Endodermal cell (in vitro differentiated cells): ENCODE data around the gene FADS2. TPM values are rescaled to one million over a fixed set of nuclear protein-coding genes. Genes with fewer than 3 reads are reported as not detected.

Experiments used
- DNase-seq: peaks from one replicate; pipeline ENCODE4 v3.0.0-alpha.2; 2017
- H3K27ac ChIP-seq: 2 replicates; pipeline ENCODE4 v1.5.1; 2013; ENCODE audit warnings: mild to moderate bottlenecking, low read depth, low read length, moderate library complexity
- H3K27me3 ChIP-seq: 2 replicates; pipeline ENCODE4 v1.6.1; 2013; ENCODE audit warnings: mild to moderate bottlenecking, low read length, moderate library complexity; ENCODE audit not compliant: insufficient read depth, control insufficient read depth, poor library complexity, severe bottlenecking
- H3K36me3 ChIP-seq: 2 replicates; pipeline ENCODE4 v1.7.0; 2013; ENCODE audit warnings: mild to moderate bottlenecking, low read length, moderate library complexity; ENCODE audit not compliant: control insufficient read depth, insufficient read depth
- H3K4me1 ChIP-seq: one replicate; pipeline ENCODE4 v1.7.0; 2013; ENCODE audit warnings: low read length; ENCODE audit not compliant: control insufficient read depth, insufficient read depth
- H3K4me3 ChIP-seq: 2 replicates; pipeline ENCODE4 v1.5.1; 2013; ENCODE audit warnings: mild to moderate bottlenecking, low read length, moderate library complexity
- H3K9ac ChIP-seq: 2 replicates; pipeline ENCODE4 v1.6.1; 2013; ENCODE audit warnings: mild to moderate bottlenecking, low read length, moderate library complexity; ENCODE audit not compliant: poor library complexity, severe bottlenecking; ENCODE audit errors: extremely low read depth
- H3K9me3 ChIP-seq: 2 replicates; pipeline ENCODE4 v1.6.1; 2013; ENCODE audit warnings: mild to moderate bottlenecking, low read length, moderate library complexity; ENCODE audit not compliant: control insufficient read depth
- H3K27ac Mint-ChIP-seq: 2 replicates; pipeline ENCODE4 v1.8.0; 2020; ENCODE audit warnings: mixed read lengths
- H3K27me3 Mint-ChIP-seq: 2 replicates; pipeline ENCODE4 v1.8.0; 2021; ENCODE audit warnings: mild to moderate bottlenecking, mixed read lengths; ENCODE audit not compliant: insufficient read depth
- H3K36me3 Mint-ChIP-seq: 2 replicates; pipeline ENCODE4 v1.8.0; 2020; ENCODE audit warnings: low read depth, mixed read lengths
- H3K4me1 Mint-ChIP-seq: 2 replicates; pipeline ENCODE4 v1.8.0; 2020; ENCODE audit warnings: mixed read lengths
- H3K4me3 Mint-ChIP-seq: 2 replicates; pipeline ENCODE4 v1.8.0; 2020; ENCODE audit warnings: mild to moderate bottlenecking, moderate library complexity, mixed read lengths
- H3K9me3 Mint-ChIP-seq: 2 replicates; pipeline ENCODE4 v1.8.0; 2020; ENCODE audit warnings: mild to moderate bottlenecking, mixed read lengths
- WGBS, 2 experiments: methylation state at CpG; one replicate each; pipeline versions ENCODE4 v1.1.5 to v1.1.7; 2013; ENCODE audit warnings: missing lambda C conversion rate in 2 of 2, mixed read lengths in 1 of 2; ENCODE audit not compliant: insufficient coverage in 1 of 2, insufficient read length in 1 of 2; 5-methylcytosine and 5-hydroxymethylcytosine counted together
- total RNA-seq, 2 donors: library from RNA; stranded (reverse); fragmentation: NEBNext Ultra II Directional in 1 of 2; extraction: Animal tissue kit (Norgen Biotek cat#: 25700) in 1 of 2; gene quantifications; 2 replicates in 1 of 2; 3 replicates in 1 of 2; pipeline ENCODE4 v1.2.1, GENCODE V29; 2021
- TF ChIP-seq, protein P1 (sequence below): fragments of 200-600 bp; sonication (generic); conservative IDR thresholded peaks from 2 replicates; pipeline ENCODE4 v1.5.0; 2021; ENCODE audit warnings: antibody characterized with exemption, mild to moderate bottlenecking

The FADS2 gene
- total RNA-seq, 2 donors from 2014 or later = 344 to 381 TPM

DNA sequence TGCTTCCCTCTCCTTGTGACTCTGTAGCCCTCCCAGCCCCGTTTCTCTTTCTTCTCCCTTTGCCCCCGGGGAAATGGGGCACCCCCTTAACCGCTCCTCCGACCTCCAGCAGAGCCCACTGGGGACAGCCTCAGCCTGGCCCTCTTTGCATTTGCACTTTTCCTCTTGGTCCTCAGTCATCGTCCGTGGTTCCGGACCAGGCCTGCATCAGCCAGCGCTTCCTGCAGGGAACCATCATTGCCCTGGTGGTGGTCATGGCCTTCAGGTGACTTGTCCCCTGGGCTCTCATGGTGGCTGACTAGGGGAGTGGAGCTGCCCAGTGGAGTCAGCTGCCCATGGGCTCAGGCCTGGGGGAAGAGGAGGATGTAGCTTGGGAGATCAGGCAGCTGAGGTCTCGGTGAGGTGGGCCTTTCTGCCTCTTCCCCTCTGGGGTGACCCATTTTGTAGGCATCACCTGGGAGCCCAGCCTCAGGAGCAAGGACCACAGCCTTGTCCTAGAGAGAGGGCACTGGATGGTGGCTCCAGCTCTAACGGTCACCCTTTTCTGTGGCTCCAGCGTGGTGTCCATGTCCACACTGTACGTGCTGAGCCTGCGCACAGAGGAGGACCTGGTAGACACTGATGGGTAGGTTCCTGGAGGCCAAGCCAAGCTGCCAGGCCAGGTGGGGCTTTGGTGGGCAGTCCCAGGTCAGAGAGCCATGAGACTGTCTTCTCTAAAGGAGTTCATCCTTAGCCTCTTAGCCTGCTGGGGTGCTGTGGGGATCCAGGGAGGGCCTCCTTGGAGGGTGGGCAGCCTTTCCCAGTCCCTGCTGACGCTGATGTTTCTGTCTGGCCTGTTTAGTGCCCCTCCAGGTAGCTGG is 48.2 kb upstream of the FADS2 start:
- no peaks in the 10 kb centered on the region for H3K27me3 ChIP-seq
- no peaks in the 10 kb centered on the region for H3K9me3 ChIP-seq
- H3K9ac ChIP-seq = no peak overlapping the region
- H3K27ac ChIP-seq = no peak overlapping the region
- WGBS, 2 experiments = 89 to 92% methylated on average over 9 to 14 of the region's 14 CpGs
- TF ChIP-seq, protein P1, sequence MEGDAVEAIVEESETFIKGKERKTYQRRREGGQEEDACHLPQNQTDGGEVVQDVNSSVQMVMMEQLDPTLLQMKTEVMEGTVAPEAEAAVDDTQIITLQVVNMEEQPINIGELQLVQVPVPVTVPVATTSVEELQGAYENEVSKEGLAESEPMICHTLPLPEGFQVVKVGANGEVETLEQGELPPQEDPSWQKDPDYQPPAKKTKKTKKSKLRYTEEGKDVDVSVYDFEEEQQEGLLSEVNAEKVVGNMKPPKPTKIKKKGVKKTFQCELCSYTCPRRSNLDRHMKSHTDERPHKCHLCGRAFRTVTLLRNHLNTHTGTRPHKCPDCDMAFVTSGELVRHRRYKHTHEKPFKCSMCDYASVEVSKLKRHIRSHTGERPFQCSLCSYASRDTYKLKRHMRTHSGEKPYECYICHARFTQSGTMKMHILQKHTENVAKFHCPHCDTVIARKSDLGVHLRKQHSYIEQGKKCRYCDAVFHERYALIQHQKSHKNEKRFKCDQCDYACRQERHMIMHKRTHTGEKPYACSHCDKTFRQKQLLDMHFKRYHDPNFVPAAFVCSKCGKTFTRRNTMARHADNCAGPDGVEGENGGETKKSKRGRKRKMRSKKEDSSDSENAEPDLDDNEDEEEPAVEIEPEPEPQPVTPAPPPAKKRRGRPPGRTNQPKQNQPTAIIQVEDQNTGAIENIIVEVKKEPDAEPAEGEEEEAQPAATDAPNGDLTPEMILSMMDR = no peak
- no peak for DNase-seq
- Mint-ChIP-seq H3K9me3 (no peaks in the 10 kb centered on the region), H3K27ac (no peak overlapping the region), H3K4me1 (no peaks in the 10 kb centered on the region), H3K4me3 (no peak overlapping the region), H3K27me3 (no peaks in the 10 kb centered on the region), H3K36me3 (peaks cover 40% of the 10 kb centered on the region)
- peaks cover 20% of the 10 kb centered on the region for H3K36me3 ChIP-seq
- no peak overlapping the region for H3K4me3 ChIP-seq
- no peaks in the 10 kb centered on the region for H3K4me1 ChIP-seq

DNA sequence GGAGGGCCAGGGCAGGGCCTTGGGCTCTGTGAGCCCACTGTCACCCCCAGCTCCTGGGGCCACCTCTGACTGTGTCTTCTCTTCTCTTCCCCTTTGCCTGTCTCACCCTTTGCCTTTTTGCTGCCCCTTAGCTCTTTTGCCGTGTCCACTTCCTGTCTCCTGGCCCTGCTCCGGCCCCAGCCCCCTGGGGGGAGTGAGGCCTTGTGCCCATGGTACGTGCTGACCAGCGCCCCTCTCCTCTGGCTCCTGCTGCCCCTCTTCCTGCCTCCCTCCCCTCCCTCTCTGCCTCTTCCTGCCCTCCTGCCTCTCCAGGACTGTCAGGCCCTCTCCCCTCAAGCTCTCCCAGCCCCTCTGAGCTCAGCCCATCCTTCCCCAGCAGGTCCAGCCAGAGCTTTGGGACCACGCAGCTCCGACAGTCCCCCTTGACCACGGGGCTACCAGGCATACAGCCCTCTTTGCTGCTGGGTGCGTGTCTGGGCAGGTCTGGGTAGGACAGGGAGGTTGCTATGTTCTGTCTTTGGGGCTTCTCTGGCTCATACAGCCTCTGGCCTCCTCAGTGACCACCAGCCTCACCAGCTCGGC is 47.4 kb upstream of the FADS2 start:
- no peaks in the 10 kb centered on the region for H3K27me3 ChIP-seq
- Mint-ChIP-seq H3K4me1 (no peaks in the 10 kb centered on the region), H3K36me3 (peaks cover 44% of the 10 kb centered on the region), H3K4me3 (no peak overlapping the region), H3K9me3 (no peaks in the 10 kb centered on the region), H3K27me3 (no peaks in the 10 kb centered on the region), H3K27ac (no peak overlapping the region)
- TF ChIP-seq, protein P1 = no peak
- 93 to 94% methylated on average over 6 to 9 of the region's 9 CpGs for WGBS, 2 experiments
- H3K36me3 ChIP-seq = peaks cover 26% of the 10 kb centered on the region
- no peaks in the 10 kb centered on the region for H3K9me3 ChIP-seq
- DNase-seq = no peak
- H3K27ac ChIP-seq = no peak overlapping the region
- no peaks in the 10 kb centered on the region for H3K4me1 ChIP-seq
- H3K4me3 ChIP-seq = no peak overlapping the region
- H3K9ac ChIP-seq = no peak overlapping the region

DNA sequence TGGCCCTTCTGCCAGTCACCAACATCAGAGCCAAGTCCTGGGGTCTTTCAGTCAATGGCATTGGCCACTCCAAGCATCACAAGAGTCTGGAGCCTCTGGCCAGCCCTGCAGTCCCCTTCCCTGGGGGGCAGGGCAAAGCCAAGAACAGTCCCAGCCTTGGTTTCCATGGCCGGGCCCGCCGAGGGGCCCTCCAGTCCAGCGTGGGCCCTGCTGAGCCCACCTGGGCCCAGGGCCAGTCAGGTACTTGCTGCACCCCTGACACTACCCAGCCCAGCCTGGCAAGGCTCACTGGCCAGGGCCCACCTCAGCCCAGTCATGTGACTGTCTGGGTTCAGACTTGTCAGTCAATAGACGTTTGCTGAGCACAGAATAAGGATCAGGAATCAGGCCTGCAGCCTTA is 46.5 kb upstream of the FADS2 start:
- Mint-ChIP-seq H3K36me3 (peaks cover 45% of the 10 kb centered on the region), H3K9me3 (no peaks in the 10 kb centered on the region), H3K27ac (no peak overlapping the region), H3K4me3 (no peak overlapping the region), H3K4me1 (no peaks in the 10 kb centered on the region), H3K27me3 (no peaks in the 10 kb centered on the region)
- Histone ChIP-seq H3K27me3 (no peaks in the 10 kb centered on the region), H3K36me3 (peaks cover 35% of the 10 kb centered on the region), H3K9ac (no peak overlapping the region), H3K4me3 (no peak overlapping the region), H3K4me1 (no peaks in the 10 kb centered on the region), H3K27ac (no peak overlapping the region), H3K9me3 (no peaks in the 10 kb centered on the region)
- DNase-seq = no peak
- TF ChIP-seq, protein P1 = no peak
- WGBS, 2 experiments = 95 to 98% methylated on average over 3 to 5 of the region's 5 CpGs
